GF-D8 (cell line): ENCODE data around the gene CNNM1.

ENCODE experiments used
- DNase-seq: peaks from one replicate; lab custom pipeline; 2025; lab: John Stamatoyannopoulos, UW

Gene CNNM1

GRCh38 chr10:99329304-99329553, at the start of gene CNNM1:
Gene CNNM1 (plus strand): TSS chr10:99329356. CDS start chr10:99329388, 32 bp downstream.
- no peak for DNase-seq

GRCh38 chr10:99279626-99280111, 49.5 kb upstream of the CNNM1 start:
- DNase-seq = no peak

GRCh38 chr10:99280472-99280871, 48.7 kb upstream of the CNNM1 start:
- DNase-seq = no peak

GRCh38 chr10:99285881-99286280, 43.3 kb upstream of the CNNM1 start:
- DNase-seq = no peak

- DNase-seq = no peak
Observed at GRCh38 chr10:99290306-99290705, 38.9 kb upstream of the CNNM1 start.

- no peak for DNase-seq
Observed at GRCh38 chr10:99292159-99292558, 37.0 kb upstream of the CNNM1 start.

GRCh38 chr10:99296605-99297004, 32.6 kb upstream of the CNNM1 start:
- no peak for DNase-seq

- no peak for DNase-seq
Observed at GRCh38 chr10:99297033-99297432, 32.1 kb upstream of the CNNM1 start.

- no peak for DNase-seq
Observed at GRCh38 chr10:99303899-99304861, 25.0 kb upstream of the CNNM1 start.

- no peak for DNase-seq
Observed at GRCh38 chr10:99304862-99305229, 24.3 kb upstream of the CNNM1 start.

- DNase-seq = no peak
Observed at GRCh38 chr10:99312501-99312900, 16.7 kb upstream of the CNNM1 start.

- DNase-seq = no peak
Observed at GRCh38 chr10:99315853-99316252, 13.3 kb upstream of the CNNM1 start.

GRCh38 chr10:99316374-99316773, 12.8 kb upstream of the CNNM1 start:
- no peak for DNase-seq

GRCh38 chr10:99318048-99318447, 11.1 kb upstream of the CNNM1 start:
- no peak for DNase-seq

GRCh38 chr10:99318475-99318874, 10.7 kb upstream of the CNNM1 start:
- DNase-seq = no peak

- DNase-seq = no peak
Observed at GRCh38 chr10:99325281-99325680, 3.9 kb upstream of the CNNM1 start.

GRCh38 chr10:99326871-99327270, 2.3 kb upstream of the CNNM1 start:
- no peak for DNase-seq

- no peak for DNase-seq
Observed at GRCh38 chr10:99328579-99329303, 415 bp upstream of the CNNM1 start.

- no peak for DNase-seq
Observed at GRCh38 chr10:99329554-99330346, 594 bp downstream of the CNNM1 start.

- no peak for DNase-seq
Observed at GRCh38 chr10:99330347-99330924, 1.3 kb downstream of the CNNM1 start.

- DNase-seq = no peak
Observed at GRCh38 chr10:99331207-99331803, 2.1 kb downstream of the CNNM1 start.
